HepG2 (cell line): ENCODE measurements around the gene HEY2. TPM values are rescaled to one million over a fixed set of nuclear protein-coding genes. Genes with fewer than 3 reads are reported as not detected.

Experiments used
- ARID2 ChIP-seq: sonication (generic); formaldehyde crosslinking; IDR thresholded peaks from 2 replicates; pipeline ENCODE4 v1.8.1; 2022; ENCODE audit warnings: mild to moderate bottlenecking, missing genetic modification reagents, borderline replicate concordance
- CEBPG ChIP-seq: IDR thresholded peaks from 2 replicates; pipeline ENCODE4 v1.6.1; 2016
- DMAP1 ChIP-seq: IDR thresholded peaks from 2 replicates; pipeline ENCODE4 v1.6.1; 2016
- DMTF1 ChIP-seq: sonication (generic); formaldehyde crosslinking; IDR thresholded peaks from 2 replicates; pipeline ENCODE4 v1.4.0; 2020; ENCODE audit warnings: mild to moderate bottlenecking, missing genetic modification reagents
- GZF1 ChIP-seq: sonication (generic); formaldehyde crosslinking; IDR thresholded peaks from 2 replicates; pipeline ENCODE4 v1.5.1; 2020; ENCODE audit warnings: mild to moderate bottlenecking, missing genetic modification reagents
- HIVEP1 ChIP-seq: sonication (generic); formaldehyde crosslinking; IDR thresholded peaks from 2 replicates; pipeline ENCODE4 v1.4.0; 2020; ENCODE audit warnings: mild to moderate bottlenecking, missing genetic modification reagents
- RXRA ChIP-seq: sonication (generic); formaldehyde crosslinking; IDR thresholded peaks from 2 replicates; pipeline ENCODE4 v1.5.1; 2020; ENCODE audit warnings: missing genetic modification reagents
- ZFP1 ChIP-seq: IDR thresholded peaks from 2 replicates; pipeline ENCODE4 v1.6.1; 2016
- ZNF10 ChIP-seq: sonication (generic); formaldehyde crosslinking; IDR thresholded peaks from 2 replicates; pipeline ENCODE4 v1.4.0; 2020; ENCODE audit warnings: mild to moderate bottlenecking, low read depth, missing genetic modification reagents, borderline replicate concordance
- ZNF12 ChIP-seq: sonication (generic); formaldehyde crosslinking; IDR thresholded peaks from 2 replicates; pipeline ENCODE4 v1.5.0; 2020; ENCODE audit warnings: missing genetic modification reagents
- ZNF343 ChIP-seq: sonication (generic); formaldehyde crosslinking; IDR thresholded peaks from 2 replicates; pipeline ENCODE4 v1.4.0; 2020; ENCODE audit warnings: mild to moderate bottlenecking, missing genetic modification reagents
- ZNF350 ChIP-seq: sonication (generic); formaldehyde crosslinking; IDR thresholded peaks from 2 replicates; pipeline ENCODE4 v1.4.0; 2020; ENCODE audit warnings: mild to moderate bottlenecking, low read depth, missing genetic modification reagents, borderline replicate concordance
- ZNF513 ChIP-seq: sonication (generic); formaldehyde crosslinking; conservative IDR thresholded peaks from 2 replicates; pipeline ENCODE4 v1.5.0; 2020; ENCODE audit warnings: missing genetic modification reagents
- ZNF639 ChIP-seq: conservative IDR thresholded peaks from 2 replicates; pipeline ENCODE4 v1.6.1; 2018; ENCODE audit warnings: missing genetic modification reagents
- ZSCAN20 ChIP-seq: sonication (generic); formaldehyde crosslinking; IDR thresholded peaks from 2 replicates; pipeline ENCODE4 v1.4.0; 2020; ENCODE audit warnings: missing genetic modification reagents, mild to moderate bottlenecking, borderline replicate concordance
- polyA plus RNA-seq, 8 experiments: library from polyadenylated mRNA; depleted of rRNA in 3 of 8; stranded (reverse) in 7 of 8; unstranded in 1 of 8; fragments of >200 nt; fragmentation: Illumina TruSeq in 4 of 8; extraction: Trizol in 4 of 8; gene quantifications; 2 replicates each; pipeline versions ENCODE4 v1.2.1 to v1.2.3, GENCODE V29; 2011 to 2016; ENCODE audit warnings: low read depth in 4 of 8, missing spikeins in 1 of 8, mixed read lengths in 1 of 8; ENCODE audit not compliant: insufficient read depth in 1 of 8
- total RNA-seq, 5 experiments: library from RNA; depleted of rRNA; stranded (reverse); fragments of >200 nt; fragmentation: Illumina TruSeq; extraction: Trizol; gene quantifications; 2 replicates each; pipeline ENCODE4 v1.2.3, GENCODE V29; 2016; ENCODE audit warnings: low read depth in 1 of 5
- TF ChIP-seq, protein P1 (sequence below): sonication (generic); formaldehyde crosslinking; IDR thresholded peaks from 2 replicates; pipeline ENCODE4 v1.4.0; 2020; ENCODE audit warnings: missing genetic modification reagents

HEY2 gene
- total and polyA plus RNA-seq, 2 of the 13 experiments (the other 11 are each of a cell fraction or from before 2014, with no cell fraction given), result 0.04 TPM

DNA sequence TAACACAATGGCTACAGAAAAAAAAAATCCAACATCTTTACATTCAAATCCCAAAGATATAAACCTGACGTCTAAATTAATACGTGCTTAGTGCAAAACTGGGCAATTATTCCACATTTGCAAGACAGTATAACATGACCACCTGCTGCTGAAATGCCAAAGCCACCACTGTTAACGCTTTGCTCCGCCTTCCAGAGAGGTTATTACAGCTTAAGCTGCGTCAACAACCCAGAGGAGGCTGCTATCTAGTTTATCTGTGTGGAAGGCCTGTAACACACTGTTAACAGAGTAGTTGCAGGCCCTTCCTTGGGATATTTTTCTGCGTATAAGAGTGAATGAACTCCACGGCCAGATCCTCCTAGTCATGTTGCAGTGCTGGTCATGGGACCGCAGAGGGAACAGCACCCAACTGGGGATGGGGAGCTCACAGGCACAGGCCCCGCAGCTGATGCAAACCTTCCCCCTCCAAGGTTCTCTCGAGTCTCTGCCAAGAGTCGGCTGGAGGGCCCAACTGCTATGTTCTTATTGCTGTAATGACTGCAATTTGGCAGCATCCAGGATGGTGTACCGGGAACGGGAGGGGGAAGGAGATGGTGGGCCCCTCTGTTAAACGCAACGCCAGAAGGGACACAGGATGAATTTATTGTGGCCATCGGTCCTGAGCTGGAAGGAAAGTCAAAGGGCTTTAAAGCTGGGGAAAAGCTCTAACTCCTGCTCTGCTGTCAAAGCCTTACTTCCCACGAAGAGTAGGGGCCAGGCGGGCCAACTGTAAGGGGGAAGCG lies 40.3 kb downstream of the HEY2 start (continued):
- 0 out of 2 replicates have a peak, but pooled peaks have one; percentile 41 for TF ChIP-seq DMTF1
- TF ChIP-seq ZNF12 (CRISPR knock-in tag), result peak; percentile 99
- 0 out of 2 replicates have a peak, but pooled peaks have one; percentile 16 for TF ChIP-seq ZNF639
- TF ChIP-seq ZNF10, result no peak
- peak; percentile 54 for TF ChIP-seq CEBPG (CRISPR knock-in tag)
- TF ChIP-seq, protein P1, sequence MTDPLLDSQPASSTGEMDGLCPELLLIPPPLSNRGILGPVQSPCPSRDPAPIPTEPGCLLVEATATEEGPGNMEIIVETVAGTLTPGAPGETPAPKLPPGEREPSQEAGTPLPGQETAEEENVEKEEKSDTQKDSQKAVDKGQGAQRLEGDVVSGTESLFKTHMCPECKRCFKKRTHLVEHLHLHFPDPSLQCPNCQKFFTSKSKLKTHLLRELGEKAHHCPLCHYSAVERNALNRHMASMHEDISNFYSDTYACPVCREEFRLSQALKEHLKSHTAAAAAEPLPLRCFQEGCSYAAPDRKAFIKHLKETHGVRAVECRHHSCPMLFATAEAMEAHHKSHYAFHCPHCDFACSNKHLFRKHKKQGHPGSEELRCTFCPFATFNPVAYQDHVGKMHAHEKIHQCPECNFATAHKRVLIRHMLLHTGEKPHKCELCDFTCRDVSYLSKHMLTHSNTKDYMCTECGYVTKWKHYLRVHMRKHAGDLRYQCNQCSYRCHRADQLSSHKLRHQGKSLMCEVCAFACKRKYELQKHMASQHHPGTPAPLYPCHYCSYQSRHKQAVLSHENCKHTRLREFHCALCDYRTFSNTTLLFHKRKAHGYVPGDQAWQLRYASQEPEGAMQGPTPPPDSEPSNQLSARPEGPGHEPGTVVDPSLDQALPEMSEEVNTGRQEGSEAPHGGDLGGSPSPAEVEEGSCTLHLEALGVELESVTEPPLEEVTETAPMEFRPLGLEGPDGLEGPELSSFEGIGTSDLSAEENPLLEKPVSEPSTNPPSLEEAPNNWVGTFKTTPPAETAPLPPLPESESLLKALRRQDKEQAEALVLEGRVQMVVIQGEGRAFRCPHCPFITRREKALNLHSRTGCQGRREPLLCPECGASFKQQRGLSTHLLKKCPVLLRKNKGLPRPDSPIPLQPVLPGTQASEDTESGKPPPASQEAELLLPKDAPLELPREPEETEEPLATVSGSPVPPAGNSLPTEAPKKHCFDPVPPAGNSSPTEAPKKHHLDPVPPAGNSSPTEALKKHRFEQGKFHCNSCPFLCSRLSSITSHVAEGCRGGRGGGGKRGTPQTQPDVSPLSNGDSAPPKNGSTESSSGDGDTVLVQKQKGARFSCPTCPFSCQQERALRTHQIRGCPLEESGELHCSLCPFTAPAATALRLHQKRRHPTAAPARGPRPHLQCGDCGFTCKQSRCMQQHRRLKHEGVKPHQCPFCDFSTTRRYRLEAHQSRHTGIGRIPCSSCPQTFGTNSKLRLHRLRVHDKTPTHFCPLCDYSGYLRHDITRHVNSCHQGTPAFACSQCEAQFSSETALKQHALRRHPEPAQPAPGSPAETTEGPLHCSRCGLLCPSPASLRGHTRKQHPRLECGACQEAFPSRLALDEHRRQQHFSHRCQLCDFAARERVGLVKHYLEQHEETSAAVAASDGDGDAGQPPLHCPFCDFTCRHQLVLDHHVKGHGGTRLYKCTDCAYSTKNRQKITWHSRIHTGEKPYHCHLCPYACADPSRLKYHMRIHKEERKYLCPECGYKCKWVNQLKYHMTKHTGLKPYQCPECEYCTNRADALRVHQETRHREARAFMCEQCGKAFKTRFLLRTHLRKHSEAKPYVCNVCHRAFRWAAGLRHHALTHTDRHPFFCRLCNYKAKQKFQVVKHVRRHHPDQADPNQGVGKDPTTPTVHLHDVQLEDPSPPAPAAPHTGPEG (CRISPR knock-in tag), result no peak
- peak; percentile 59 for TF ChIP-seq RXRA (CRISPR knock-in tag)
- 0 out of 2 replicates have a peak, but pooled peaks have one; percentile 88 for TF ChIP-seq ARID2 (CRISPR knock-in tag)
- TF ChIP-seq ZFP1 (CRISPR knock-in tag), result peak; percentile 16; the same call in 1 of the 2 replicates
- TF ChIP-seq ZNF343 (CRISPR knock-in tag), result peak; percentile 2; the same call in 1 of the 2 replicates
- peak; percentile 44; the same call in 1 of the 2 replicates for TF ChIP-seq HIVEP1 (CRISPR knock-in tag)
- no peak for TF ChIP-seq ZSCAN20 (CRISPR knock-in tag)
- no peak for TF ChIP-seq ZNF513 (CRISPR knock-in tag)
- 0 out of 2 replicates have a peak, but pooled peaks have one; percentile 10 for TF ChIP-seq DMAP1
- TF ChIP-seq ZNF350, result peak; percentile 66
- peak; percentile 69; the same call in 1 of the 2 replicates for TF ChIP-seq GZF1 (CRISPR knock-in tag)
